Fibroblast of skin of right quadriceps (primary cell): ENCODE measurements around the gene WDR45B.
"Not testable (repeated sequence)": the region's sequence is repeated elsewhere in the genome, so short reads cannot be mapped to it uniquely, and the experiment has no call there.

ENCODE experiments used
- DNase-seq: peaks from one replicate; pipeline ENCODE4 v3.0.0-alpha.2; 2013

Gene WDR45B

DNA sequence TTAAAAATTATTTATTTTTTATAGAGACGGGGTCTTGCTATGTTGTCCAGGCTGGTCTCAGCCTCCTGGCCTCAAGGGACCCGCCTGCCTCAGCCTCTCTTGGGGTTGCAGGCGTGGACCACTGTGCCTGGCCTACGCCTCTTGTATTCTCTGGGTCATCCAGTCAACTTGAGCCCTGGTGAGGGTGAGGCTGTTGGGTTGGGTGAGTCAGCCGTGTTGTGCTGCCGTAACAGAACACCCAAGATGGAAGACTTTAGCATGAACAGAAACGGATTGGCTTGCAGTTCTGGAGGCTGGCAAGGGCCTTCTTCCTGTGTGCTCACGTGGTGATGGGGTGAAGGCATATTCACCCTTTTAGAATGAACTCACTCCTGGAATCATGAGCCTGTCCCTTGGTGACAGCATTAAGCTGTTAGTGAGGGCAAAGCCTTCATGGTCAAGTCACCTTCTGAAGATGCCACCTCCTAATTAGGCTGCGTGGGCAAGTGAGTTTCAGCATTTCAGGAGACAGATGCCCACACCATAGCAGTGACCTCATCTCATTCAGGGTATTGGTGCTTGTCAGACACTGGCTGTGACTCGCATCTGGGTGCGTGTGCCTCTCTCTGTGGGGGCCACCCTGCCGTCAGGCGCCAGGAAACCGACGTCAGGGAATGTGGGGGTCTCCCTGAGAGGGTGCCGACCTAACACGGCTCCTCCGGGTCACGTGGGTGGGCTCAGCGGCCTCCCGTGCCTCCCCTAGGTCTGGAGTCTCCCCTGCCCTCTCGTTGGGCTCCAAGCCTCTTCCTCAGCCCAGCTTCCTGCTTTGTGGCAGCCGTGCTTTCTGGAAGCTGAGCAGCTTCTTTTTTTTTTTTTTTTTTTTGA, 49.8 kb downstream of the WDR45B start:
- DNase-seq = peak; percentile 30

DNA sequence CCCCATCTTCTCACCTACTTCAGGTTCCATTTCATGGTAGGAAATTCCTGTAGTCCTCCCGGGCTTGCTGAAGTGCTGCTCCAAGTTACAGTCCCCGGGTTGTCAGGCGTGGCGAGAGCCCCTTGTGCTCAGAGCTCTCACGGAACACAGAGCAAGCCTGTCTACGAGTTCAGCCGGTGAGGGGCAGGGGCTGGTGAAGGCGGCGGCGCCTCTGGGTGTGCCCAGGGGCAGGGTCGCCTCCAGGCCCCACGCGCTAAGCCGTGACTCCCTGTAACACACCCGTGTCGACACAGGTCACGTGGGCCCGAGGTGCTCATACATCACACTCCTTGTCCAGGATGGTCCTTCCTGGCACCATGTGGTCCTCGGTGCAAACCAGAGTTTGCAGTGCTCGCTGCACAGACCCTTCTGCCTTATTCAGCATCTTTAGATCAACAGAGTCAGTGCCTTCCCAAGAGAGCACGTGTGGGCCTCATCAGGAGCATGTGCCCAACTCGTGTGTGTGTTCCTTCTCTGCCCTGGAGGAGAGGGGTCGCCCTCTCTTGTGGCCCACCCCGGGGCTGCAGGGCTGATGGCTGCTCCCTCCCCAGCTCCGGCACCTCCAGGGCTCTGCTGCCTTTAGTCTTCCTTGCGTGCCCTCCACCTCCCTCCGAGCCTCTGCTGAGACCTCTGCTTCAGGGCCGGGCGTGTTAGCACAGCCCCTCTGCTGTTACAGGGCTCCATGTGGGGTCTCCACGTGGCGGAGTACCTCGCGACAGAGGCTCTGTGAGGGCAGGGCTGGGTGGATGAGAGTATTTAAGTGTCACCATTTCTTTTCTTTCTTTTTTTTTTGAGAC, 51.2 kb downstream of the WDR45B start:
- DNase-seq = no peak

DNA sequence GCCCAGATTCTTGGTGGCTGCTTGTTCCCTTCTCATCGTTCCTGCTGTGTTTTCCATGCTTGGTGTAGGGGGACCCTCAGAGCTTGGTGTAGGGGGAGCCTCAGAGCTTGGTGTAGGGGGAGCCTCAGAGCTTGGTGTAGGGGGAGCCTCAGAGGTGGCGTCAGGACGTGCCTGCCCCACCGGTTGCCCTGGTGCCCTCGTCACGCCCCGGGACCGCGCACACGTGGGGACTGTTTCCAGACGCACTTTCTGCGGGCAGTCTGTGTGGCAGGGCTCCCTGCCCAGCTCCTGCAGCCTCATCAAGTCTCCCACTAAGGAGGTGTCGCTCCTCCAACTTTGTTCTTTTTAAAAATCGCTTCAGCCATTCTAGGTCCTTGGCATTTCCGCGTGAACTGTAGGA, 51.9 kb downstream of the WDR45B start:
- no peak for DNase-seq

DNA sequence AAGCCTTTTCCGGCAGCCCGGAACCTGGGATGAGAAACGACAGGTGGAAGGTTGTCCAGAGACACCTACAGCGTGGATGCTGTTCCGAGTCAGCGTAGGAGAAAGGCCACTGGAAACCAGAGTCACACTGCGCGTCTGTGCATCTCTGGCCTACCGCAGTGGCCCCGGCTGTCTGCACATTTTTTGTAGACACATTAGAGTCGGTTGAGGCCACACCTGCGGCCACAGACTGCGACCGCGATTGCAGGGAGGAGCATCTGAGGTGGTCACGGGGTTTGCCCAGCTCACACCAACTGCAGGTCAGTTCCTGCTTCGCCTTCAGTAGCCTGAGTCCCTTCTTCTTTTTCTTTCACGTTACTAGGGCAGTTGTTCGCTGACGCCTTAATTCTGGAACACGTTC, 52.4 kb downstream of the WDR45B start:
- no peak for DNase-seq

DNA sequence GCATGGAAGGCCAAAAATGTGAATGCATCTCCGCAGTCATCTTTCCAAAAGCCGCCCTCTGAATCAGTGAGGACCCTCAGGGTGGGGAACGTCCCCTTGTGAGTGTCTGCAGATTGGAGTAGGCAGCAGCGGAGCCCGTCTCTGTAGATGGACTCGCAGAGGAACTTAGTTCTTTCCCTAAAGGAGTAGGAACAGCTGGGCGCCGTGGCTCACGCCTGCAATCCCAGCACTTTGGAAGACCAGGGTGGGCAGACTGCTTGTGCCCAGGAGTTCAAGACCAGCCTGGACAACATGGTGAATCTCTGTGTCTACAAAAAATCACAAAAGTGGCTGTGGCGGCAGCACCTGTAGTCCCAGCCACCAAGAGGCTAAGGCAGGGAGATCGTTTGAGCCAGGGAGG, 53.7 kb downstream of the WDR45B start:
- no peak for DNase-seq

DNA sequence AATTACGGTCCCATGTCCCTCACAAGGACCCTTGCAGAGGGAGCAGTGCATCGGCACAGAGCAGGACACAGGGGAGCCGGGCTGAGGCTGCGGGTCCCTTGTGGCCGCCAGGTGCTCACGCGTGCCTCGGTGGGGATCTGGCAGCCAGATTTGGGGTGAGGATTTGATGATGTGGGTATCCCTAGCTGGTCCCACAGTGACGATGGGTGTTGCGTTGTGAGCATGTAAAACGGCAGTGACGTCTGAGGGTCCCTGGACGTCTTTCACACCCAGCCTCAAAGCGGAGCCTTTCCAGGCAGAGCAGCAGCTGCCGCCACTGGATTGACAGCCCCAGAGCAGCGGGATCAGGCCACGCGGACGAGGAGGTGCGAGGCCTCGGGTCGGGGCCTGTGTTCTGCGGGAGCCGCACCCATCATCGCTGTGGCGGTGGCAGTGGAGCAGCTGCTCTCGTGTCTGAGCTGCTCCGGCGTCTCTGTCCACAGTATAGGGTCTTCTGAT, 54.6 kb downstream of the WDR45B start:
- DNase-seq = no peak

DNA sequence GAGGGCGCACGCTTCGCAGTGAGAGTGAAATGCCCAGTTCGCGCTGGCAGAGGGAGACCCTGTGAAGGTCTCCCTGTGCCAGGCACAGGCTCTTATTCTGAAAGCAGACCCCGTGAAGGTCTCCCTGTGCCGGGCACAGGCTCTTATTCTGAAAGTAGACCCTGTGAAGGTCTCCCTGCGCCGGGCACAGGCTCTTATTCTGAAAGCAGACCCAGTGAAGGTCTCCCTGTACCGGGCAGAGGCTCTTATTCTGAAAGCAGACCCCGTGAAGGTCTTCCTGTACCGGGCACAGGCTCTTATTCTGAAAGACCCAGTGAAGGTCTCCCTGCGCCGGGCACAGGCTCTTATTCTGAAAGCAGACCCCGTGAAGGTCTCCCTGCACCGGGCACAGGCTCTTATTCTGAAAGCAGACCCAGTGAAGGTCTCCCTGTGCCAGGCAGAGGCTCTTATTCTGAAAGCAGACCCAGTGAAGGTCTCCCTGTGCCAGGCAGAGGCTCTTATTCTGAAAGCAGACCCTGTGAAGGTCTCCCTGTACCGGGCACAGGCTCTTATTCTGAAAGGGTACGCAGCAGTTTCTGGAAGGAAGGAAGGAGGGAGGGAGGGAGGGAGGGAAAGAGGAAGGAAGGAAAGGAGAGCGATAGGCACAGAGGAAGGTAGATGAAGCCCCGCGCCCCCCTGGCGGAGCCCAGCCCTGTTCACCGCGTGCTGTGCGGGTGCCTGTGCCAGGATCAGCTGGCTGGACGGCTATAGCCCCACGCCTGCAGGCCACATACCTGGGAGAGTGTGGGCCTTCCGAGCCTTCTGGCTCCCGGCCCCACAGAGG, 55.3 kb downstream of the WDR45B start:
- DNase-seq = peak; percentile 80

DNA sequence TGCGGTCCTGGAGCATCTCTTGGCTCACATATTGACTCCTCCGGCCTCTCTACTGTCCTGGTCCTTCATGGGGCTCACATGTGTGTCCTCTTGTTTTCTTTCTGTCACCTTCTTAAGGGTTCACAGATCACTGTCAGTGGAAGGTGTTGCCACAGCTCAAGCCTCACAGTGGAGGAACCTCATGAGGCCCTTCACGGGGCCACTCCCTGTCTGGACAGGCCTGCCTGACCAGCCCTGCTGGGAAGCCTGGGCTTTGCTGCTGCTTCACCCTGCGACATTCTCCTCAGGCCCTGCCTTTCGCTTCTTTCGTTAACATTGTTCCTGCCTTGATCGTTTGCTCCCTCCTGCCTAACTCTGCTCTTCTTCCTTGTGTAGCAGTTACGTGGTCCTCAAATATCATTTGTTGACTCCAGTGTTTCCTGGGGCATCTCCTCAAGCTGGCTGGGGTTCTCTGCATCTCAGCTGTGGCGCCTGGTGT, 55.9 kb downstream of the WDR45B start:
- DNase-seq = no peak

DNA sequence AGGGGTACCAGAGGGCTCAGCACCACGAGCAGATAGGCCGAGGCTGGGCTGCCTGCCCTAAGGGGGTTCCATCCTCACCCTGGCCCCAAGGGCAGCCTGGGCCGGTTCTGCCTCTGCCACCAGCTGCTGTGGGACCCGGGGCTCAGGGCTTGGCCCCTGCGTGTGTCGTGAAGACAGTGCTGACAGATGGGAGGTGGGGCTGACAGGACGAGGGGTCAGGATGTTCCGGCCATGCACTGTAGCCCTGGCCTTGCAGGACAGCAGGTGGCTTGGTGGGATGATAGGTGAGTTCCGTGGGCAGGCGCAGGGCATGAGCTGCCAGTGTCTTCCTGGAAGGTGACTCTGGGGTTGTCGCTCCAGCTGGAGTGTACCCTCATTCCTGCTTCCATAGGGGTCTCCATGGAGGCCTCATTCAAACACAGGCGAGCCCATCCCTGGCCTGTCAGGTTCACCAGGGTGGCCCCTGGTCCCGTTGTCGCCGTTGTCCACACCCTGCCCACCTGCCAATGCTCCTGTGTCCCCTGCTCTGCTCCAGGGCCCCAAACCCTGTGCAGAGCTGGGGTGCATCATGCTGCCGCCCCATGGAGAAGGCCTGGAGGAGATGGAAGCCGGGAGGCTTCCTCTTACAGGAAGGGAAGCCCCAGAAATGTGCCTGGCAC, 57.2 kb downstream of the WDR45B start:
- DNase-seq = no peak

DNA sequence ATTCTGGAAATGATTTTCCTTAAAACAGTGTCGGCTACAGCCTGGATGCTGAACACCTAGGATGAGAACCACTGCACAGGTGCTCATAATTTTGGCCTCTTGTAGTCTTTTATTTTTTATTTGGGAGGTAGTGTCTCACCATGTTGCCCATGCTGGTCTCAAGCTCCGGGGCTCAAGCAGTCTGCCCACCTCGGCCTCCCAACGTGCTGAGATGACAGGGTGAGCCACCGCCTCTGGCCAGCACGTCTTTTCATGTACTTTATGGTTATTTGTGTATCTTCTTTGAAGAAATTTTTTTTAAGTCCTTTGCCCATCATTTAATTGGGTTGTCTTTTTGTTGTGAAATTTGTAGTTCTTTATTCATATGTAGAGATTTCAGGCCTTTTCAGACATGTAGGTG, 58.0 kb downstream of the WDR45B start:
- DNase-seq = no peak

DNA sequence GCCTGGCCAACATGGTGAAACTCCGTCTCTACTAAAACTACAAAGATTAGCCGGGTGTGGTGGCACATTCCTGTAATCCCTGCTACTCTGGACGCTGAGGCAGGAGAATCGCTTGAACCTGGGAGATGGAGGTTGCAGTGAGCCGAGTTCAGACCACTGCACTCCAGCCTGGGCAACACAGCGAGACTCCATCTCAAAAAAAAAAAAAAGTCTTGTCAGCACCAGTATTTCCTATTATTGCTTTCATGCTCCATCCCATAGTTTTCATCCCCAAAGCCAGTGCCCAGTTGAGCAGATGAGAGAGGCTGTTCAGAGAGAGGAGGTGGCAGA, 58.4 kb downstream of the WDR45B start:
- no peak for DNase-seq

DNA sequence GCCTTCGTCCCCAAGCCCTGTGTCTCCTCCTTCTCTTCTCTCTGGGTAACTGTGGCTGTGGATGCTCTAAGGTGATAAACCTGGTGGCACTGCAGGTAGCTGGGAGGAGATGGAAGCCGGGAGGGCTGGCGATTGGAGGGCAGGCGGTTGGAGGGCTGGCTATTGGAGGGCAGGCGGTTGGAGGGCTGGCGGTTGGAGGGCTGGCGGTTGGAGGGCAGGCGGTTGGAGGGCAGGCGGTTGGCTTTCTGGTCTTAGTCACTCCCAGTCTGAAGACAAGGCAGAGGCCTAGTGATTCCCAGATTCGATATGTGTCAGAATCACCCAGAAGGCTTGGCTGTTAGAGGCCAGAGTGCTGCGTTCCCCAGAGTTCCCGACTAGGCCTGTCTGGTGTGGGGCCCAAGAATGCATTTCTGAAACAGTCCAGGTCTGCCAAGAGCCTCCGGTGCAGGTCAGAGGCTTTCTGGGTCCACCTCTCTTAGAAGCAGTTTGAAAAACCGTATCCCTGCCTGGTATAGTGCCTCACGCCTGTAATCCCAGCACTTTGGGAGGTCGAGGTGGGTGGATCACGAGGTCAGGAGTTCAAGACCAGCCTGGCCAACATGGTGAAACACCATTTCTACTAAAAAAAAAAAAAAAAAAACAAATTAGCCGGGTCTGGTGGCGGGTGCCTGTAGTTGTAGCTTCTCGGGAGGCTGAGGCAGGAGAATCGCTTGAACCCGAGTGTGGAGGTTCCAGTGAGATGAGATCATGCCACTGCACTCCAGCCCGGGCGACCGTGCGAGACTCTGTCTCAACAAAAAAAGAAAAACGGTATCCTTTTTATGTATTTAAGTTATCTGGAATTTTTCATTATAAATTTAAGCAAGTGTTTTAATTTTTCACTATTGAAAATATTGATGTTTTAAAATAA, 59.7 kb downstream of the WDR45B start:
- no peak for DNase-seq

DNA sequence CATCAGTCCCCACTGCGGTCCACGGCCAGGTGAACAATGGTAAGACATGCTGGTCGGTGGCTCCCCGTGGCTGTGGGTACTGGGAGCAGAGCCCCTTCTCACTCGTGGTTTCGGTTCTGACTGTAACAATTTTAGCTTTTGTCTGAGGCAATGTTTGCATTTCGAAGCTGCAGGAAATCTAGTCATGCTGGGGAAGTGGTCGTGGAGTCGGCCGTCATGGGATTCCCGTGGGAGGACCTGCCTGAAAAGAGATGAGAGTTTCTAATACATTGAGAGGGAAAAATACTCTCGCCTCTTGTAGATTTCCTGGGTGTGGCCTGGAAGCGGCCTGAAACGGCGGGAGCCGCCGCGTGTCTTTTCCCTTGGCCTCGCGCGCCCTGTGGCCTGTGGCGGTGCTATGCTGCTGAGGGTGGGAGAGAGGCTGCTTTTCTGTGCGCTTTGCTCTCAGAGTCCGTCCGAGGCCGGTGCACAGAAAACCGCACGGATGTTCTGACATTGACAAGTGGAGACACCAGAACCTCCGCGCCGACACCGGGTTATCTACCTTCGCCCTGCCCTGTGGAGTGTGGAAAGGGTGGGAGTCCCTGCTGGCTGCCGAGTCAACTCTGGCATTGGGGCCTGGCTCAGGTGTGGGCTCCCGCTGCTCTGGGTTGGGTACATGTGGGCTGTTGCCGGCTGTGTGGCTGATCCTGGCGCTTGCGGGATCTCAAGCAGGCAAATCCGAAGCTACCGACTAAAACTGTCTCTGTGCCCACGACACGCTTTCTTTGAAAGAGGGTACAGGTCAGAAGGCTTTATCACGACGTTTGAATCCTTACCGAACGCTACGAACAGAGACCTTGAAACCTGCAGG, 60.8 kb downstream of the WDR45B start:
- DNase-seq = no peak

DNA sequence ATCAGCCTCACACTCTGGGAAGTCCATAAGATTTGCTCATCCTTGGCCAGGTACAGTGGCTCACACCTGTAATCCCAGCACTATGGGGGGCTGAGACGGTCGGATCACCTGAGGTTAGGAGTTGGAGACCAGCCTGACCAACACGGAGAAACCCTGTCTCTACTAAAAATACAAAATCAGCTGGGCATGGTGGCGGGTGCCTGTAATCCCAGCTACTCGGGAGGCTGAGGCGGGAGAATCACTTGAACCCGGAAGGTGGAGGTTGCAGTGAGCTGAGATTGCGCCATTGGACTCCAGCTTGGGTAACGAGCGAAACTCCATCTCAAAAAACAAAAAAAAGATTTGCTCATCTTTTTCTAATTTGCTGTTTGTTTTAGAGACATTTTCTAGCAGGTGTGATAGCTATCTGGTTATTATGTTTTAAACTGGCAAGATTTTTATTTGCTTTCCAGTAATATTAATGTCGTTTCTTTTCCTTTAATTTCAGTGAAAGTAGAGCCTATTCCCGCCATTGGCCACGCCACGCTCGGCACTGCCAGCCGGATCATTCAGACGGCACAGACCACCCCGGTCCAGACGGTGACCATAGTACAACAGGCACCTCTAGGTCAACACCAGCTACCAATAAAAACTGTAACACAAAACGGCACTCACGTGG, 61.5 kb downstream of the WDR45B start:
- DNase-seq = no peak

DNA sequence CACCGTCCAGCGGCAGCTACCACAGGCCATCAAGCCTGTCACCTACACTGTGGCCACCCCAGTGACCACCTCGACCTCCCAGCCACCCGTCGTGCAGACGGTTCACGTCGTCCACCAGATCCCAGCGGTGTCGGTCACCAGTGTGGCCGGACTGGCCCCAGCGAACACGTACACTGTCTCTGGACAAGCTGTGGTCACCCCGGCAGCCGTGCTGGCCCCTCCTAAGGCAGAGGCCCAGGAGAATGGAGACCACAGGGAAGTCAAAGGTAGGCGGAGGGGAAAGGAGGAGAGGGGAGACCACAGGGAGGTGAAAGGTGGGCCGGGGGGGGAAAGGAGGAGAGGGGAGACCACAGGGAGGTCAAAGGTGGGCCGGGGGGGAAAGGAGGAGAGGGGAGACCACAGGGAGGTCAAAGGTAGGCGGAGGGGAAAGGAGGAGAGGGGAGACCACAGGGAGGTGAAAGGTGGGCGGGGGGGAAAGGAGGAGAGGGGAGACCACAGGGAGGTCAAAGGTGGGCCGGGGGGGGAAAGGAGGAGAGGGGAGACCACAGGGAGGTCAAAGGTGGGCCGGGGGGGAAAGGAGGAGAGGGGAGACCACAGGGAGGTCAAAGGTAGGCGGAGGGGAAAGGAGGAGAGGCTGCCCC, 62.2 kb downstream of the WDR45B start:
- DNase-seq = not testable (repeated sequence)

DNA sequence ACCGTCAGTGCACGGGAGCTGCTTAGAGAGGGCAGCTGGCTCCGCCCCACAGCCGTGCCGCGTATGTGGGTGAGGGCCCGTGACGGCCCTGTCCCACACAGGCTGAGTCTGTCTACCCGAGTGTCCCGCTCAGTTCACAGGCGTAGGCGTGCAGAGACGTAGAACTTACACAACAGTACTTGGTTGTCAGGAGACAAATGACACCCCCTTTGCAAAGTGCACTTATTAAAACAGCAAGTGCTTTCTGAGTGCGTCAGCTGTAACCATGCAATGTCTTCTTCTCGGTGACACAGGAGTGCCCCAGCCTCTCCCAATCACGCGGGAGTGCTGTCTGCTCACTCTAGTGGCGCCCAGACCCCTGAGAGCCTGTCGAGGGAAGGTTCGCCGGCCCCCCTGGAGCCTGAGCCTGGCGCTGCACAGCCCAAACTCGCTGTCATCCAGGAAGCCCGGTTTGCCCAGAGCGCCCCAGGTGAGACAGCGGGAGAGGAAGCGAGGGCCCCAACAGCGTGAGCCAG, 64.5 kb downstream of the WDR45B start:
- no peak for DNase-seq

DNA sequence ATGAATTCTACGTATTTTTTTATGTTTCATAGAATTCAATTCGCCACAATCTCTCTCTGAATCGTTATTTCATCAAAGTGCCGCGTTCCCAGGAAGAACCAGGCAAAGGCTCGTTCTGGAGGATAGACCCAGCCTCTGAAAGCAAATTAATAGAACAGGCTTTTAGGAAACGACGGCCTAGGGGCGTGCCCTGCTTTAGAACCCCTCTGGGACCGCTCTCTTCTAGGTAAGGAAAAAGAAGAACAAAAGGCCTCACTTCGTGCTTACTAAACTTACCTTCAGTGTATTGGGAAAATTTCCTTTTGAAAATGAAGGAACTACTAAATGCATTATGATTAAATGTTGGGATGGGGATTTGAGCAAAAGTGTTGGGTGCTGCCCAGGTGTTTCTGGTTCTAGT, 65.5 kb downstream of the WDR45B start:
- DNase-seq = no peak

DNA sequence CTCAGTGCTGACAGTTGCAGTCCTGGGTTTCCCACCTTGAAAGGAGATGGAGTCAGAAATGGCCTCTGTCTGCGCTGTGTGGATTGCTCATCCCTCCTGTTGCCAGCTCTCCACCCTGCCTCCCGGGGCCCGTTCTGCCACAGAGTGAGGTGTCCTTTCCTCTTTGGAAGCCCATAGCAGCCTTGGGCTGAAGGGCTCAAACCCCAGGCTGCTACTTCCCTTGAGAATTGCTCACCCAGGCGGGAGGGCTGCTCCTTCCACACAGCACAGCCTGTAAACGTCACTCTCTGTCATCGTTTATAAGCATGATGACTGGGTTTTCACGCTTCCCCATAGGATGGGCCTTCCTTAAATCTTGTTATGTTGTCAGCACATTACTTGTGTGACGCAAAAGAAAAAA, 66.0 kb downstream of the WDR45B start:
- peak; percentile 37 for DNase-seq

DNA sequence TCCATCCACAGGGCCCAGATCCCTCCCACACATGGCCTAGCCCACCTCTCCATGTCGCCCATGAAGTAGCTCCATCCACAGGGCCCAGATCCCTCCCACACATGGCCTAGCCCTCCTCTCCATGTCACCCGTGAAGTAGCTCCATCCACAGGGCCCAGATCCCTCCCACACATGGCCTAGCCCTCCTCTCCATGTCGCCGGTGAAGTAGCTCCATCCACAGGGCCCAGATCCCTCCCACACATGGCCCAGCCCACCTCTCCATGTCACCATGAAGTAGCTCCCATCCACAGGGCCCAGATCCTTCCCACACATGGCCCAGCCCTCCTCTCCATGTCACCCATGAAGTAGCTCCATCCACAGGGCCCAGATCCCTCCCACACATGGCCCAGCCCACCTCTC, 68.3 kb downstream of the WDR45B start:
- DNase-seq = not testable (repeated sequence)
